NCI-H2171 treated with DMSO at 0.1 percent for 48 hours (cell line): Measurements from ENCODE around the gene KIDINS220.
A peak's percentile ranks its signal among the peaks of the same experiment; 100 is the strongest.

ENCODE experiments used
- DNase-seq: peaks from one replicate; lab custom pipeline; 2025; lab: John Stamatoyannopoulos, UW

Gene KIDINS220

GRCh38 chr2:8851811-8852560 is 14.6 kb upstream of the KIDINS220 start:
- peak; percentile 27 for DNase-seq

GRCh38 chr2:8850845-8851487 is 13.6 kb upstream of the KIDINS220 start:
- DNase-seq, result peak; percentile 84

GRCh38 chr2:8849327-8849726 is 11.9 kb upstream of the KIDINS220 start:
- DNase-seq, result no peak

GRCh38 chr2:8848328-8849100 is 11.1 kb upstream of the KIDINS220 start:
- no peak for DNase-seq

GRCh38 chr2:8847400-8847799 is 10.0 kb upstream of the KIDINS220 start:
- DNase-seq, result no peak

- no peak for DNase-seq
Measured at GRCh38 chr2:8841932-8842331, 4.5 kb upstream of the KIDINS220 start.

GRCh38 chr2:8840475-8841091 is 3.2 kb upstream of the KIDINS220 start:
- DNase-seq, result no peak

GRCh38 chr2:8839189-8839965 is 2.0 kb upstream of the KIDINS220 start:
- DNase-seq, result no peak

GRCh38 chr2:8837795-8838140 is 355 bp upstream of the KIDINS220 start:
- peak; percentile 69 for DNase-seq

GRCh38 chr2:8835279-8835678 is 2.1 kb downstream of the KIDINS220 start:
- DNase-seq, result no peak

- DNase-seq, result no peak
Measured at GRCh38 chr2:8833853-8834252, 3.6 kb downstream of the KIDINS220 start.

- no peak for DNase-seq
Measured at GRCh38 chr2:8831516-8831915, 5.9 kb downstream of the KIDINS220 start.

GRCh38 chr2:8827729-8828128 is 9.7 kb downstream of the KIDINS220 start:
- no peak for DNase-seq

GRCh38 chr2:8822218-8822617 is 15.2 kb downstream of the KIDINS220 start:
- no peak for DNase-seq

- no peak for DNase-seq
Measured at GRCh38 chr2:8821276-8822217, 15.9 kb downstream of the KIDINS220 start.

GRCh38 chr2:8819948-8820347 is 17.5 kb downstream of the KIDINS220 start:
- no peak for DNase-seq

- no peak for DNase-seq
Measured at GRCh38 chr2:8819194-8819593, 18.2 kb downstream of the KIDINS220 start.

GRCh38 chr2:8817221-8817620 is 20.2 kb downstream of the KIDINS220 start:
- DNase-seq, result no peak

GRCh38 chr2:8806885-8807704 is 30.3 kb downstream of the KIDINS220 start:
- no peak for DNase-seq
